WI38 (cell line): ENCODE measurements around the gene ABLIM1.

Experiments
- H3K4me3 ChIP-seq: 2 replicates; pipeline ENCODE4 v1.5.1; 2011; ENCODE audit warnings: low read depth, mild to moderate bottlenecking, control low read depth, low read length
- CTCF ChIP-seq: IDR thresholded peaks from 2 replicates; pipeline ENCODE4 v1.5.1; 2012; ENCODE audit warnings: low read depth, mild to moderate bottlenecking, control low read depth, low read length

The ABLIM1 gene

GRCh38 chr10:114611617-114612016 is 46.5 kb downstream of the ABLIM1 start:
- TF ChIP-seq CTCF: no peak
- no peak overlapping the region for H3K4me3 ChIP-seq

- no peak overlapping the region for H3K4me3 ChIP-seq
- TF ChIP-seq CTCF: no peak
Measured at GRCh38 chr10:114609518-114610426, 48.3 kb downstream of the ABLIM1 start.

GRCh38 chr10:114607358-114607998 is 50.6 kb downstream of the ABLIM1 start:
- no peak overlapping the region for H3K4me3 ChIP-seq
- TF ChIP-seq CTCF: no peak

DNA sequence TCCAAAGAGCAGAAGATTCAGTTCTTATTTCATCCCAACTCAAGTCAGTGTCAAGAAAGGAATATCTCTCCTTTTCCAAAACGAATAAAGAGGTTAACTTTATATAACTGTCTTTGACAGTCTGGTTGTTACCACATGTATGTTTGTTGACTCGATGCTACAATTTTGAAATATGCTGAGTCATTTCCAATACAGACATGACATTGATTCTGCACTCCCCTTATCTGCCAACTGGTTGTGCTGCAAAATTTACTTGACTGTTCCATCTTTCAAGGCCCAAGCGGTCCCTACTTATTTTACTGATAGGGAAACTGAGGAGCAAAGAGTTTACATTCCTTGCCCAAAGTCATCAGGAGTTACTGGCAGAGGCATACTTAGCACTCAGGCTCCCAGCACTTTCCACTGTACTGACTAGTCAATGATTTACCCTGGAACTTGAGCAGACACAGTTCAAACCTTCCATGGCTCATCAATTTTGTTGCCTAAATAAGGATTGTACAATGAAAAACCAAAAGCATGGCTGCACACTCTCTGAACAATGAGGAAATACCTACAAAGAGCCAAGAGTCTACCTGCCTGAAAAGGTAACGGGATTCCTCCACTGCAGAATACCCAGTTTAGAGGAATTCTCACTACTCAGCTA is 52.8 kb downstream of the ABLIM1 start:
- H3K4me3 ChIP-seq: no peak overlapping the region
- no peak for TF ChIP-seq CTCF

GRCh38 chr10:114604357-114605130 is 53.5 kb downstream of the ABLIM1 start:
- no peak overlapping the region for H3K4me3 ChIP-seq
- no peak for TF ChIP-seq CTCF

GRCh38 chr10:114603948-114604347 is 54.1 kb downstream of the ABLIM1 start:
- no peak for TF ChIP-seq CTCF
- H3K4me3 ChIP-seq: no peak overlapping the region
